HepG2 (cell line): ENCODE results near the gene OR4D9. TPM values are rescaled to one million over a fixed set of nuclear protein-coding genes. Genes with fewer than 3 reads are reported as not detected.
A peak's percentile ranks its signal among the peaks of the same experiment; 100 is the strongest.

Experiments used
- ATAC-seq: fragments of 200-7000 bp; cut with Tn5 transposase; 3 replicates; pipeline ENCODE4 v1.9.1; 2020; ENCODE audit warnings: mild to moderate bottlenecking, moderate library complexity
- BruUV-seq: library from RNA; stranded (reverse); fragments of 400-500 nt; replicated peaks from 2 replicates; lab custom pipeline; 2021; lab: Mats Ljungman, UMichigan
- CTCF ChIA-PET: fragments of 300-600 bp; formaldehyde crosslinking; extraction: SDS; loops from one replicate; lab custom pipeline; 2021; ENCODE audit warnings: low total read pairs, inconsistent platforms, low intra/inter-chr PET ratio; lab: Yijun Ruan, JAX
- POLR2A ChIA-PET: fragments of 350-600 bp; sonication (Branson Sonifier 250); formaldehyde crosslinking; loops from one replicate; lab custom pipeline; 2020; ENCODE audit warnings: antibody characterized with exemption, inconsistent platforms; lab: Yijun Ruan, JAX
- DNase-seq: peaks from one replicate; pipeline ENCODE4 v3.0.0-alpha.2; 2015; ENCODE audit warnings: low spot score
- FAIRE-seq: peaks from 3 replicates; lab custom pipeline; 2011; peaks lifted over from hg19 to GRCh38; lab: Jason Lieb, UNC
- H2AFZ ChIP-seq: one replicate; pipeline ENCODE4 v1.6.1; 2011; ENCODE audit warnings: low read length, inconsistent platforms
- H3K27ac ChIP-seq: fragments of 300-600 bp; 3 replicates; pipeline ENCODE4 v1.8.0; 2011; ENCODE audit warnings: mixed run types, mild to moderate bottlenecking, mixed read lengths, low read length, inconsistent platforms; ENCODE audit not compliant: insufficient read depth; ENCODE audit errors: extremely low read length
- H3K27me3 ChIP-seq, 2 experiments: fragments of 200-600 bp in 1 of 2; 2 replicates in 1 of 2; 3 replicates in 1 of 2; pipeline versions ENCODE4 v1.6.0 to v1.8.0; 2011; ENCODE audit warnings: low read length in 2 of 2, mild to moderate bottlenecking in 2 of 2, moderate library complexity in 2 of 2, inconsistent platforms in 1 of 2; ENCODE audit not compliant: insufficient read depth in 2 of 2, control insufficient read depth in 1 of 2
- H3K36me3 ChIP-seq, 2 experiments: fragments of 200-600 bp in 1 of 2; replicated peaks in 1 of 2; 2 replicates in 1 of 2; 3 replicates in 1 of 2; pipeline versions ENCODE4 v1.5.1 to v1.8.0; 2011; ENCODE audit warnings: low read length in 2 of 2, inconsistent platforms in 1 of 2; ENCODE audit not compliant: insufficient read depth in 2 of 2, control insufficient read depth in 1 of 2
- H3K4me1 ChIP-seq: 2 replicates; pipeline ENCODE4 v1.5.1; 2012; ENCODE audit warnings: low read length, inconsistent platforms; ENCODE audit not compliant: insufficient read depth
- H3K4me2 ChIP-seq: 2 replicates; pipeline ENCODE4 v1.6.0; 2011; ENCODE audit warnings: low read depth, low read length, inconsistent platforms
- H3K4me3 ChIP-seq, 3 experiments: fragments of 200-600 bp in 1 of 3; sonication (generic), shearing (Covaris generic) in 1 of 3; replicated peaks in 1 of 3; 2 replicates each; pipeline ENCODE4 v1.5.1; 2011 to 2016; ENCODE audit warnings: low read length in 3 of 3, inconsistent platforms in 2 of 3, low read depth in 2 of 3, mild to moderate bottlenecking in 2 of 3, control low read depth in 1 of 3, mixed read lengths in 1 of 3; ENCODE audit not compliant: insufficient read depth in 1 of 3
- H3K79me2 ChIP-seq: one replicate; pipeline ENCODE4 v1.6.1; 2011; ENCODE audit warnings: low read length, inconsistent platforms; ENCODE audit not compliant: insufficient read depth
- H3K9ac ChIP-seq: 2 replicates; pipeline ENCODE4 v1.6.0; 2011; ENCODE audit warnings: mild to moderate bottlenecking, low read depth, low read length, inconsistent platforms; ENCODE audit not compliant: insufficient read depth
- H3K9me3 ChIP-seq: 2 replicates; pipeline ENCODE4 v1.5.1; 2012; ENCODE audit warnings: mild to moderate bottlenecking, low read length
- H4K20me1 ChIP-seq: 2 replicates; pipeline ENCODE4 v1.6.0; 2011; ENCODE audit warnings: inconsistent platforms, mild to moderate bottlenecking, low read length, moderate library complexity; ENCODE audit not compliant: insufficient read depth
- GATA4 ChIP-seq: sonication (generic); IDR thresholded peaks from 2 replicates; pipeline ENCODE4 v1.6.1; 2016; ENCODE audit warnings: antibody characterized with exemption, low read depth, borderline replicate concordance
- JUN ChIP-seq: sonication (generic); formaldehyde crosslinking; IDR thresholded peaks from 2 replicates; pipeline ENCODE4 v1.4.0; 2020; ENCODE audit warnings: mild to moderate bottlenecking, missing genetic modification reagents
- RORA ChIP-seq: sonication (generic); formaldehyde crosslinking; IDR thresholded peaks from 2 replicates; pipeline ENCODE4 v1.5.0; 2020; ENCODE audit warnings: mild to moderate bottlenecking, missing genetic modification reagents, moderate library complexity
- ZNF329 ChIP-seq: sonication (generic); formaldehyde crosslinking; IDR thresholded peaks from 2 replicates; pipeline ENCODE4 v1.9.0; 2021; ENCODE audit warnings: low read depth, mild to moderate bottlenecking, missing genetic modification reagents
- ZNF333 ChIP-seq: sonication (generic); formaldehyde crosslinking; IDR thresholded peaks from 2 replicates; pipeline ENCODE4 v1.4.0; 2020; ENCODE audit warnings: mild to moderate bottlenecking, missing genetic modification reagents, borderline replicate concordance
- ZSCAN30 ChIP-seq: sonication (generic); formaldehyde crosslinking; IDR thresholded peaks from 2 replicates; pipeline ENCODE4 v1.5.0; 2020; ENCODE audit warnings: mild to moderate bottlenecking, missing genetic modification reagents
- WGBS: methylation state at CpG from one replicate; pipeline ENCODE4 v1.1.6; 2017; ENCODE audit warnings: low lambda C conversion rate; 5-methylcytosine and 5-hydroxymethylcytosine counted together
- in situ Hi-C: cut with HindIII; loops from 2 replicates; pipeline ENCODE4 v1.10.0; 2017; ENCODE audit warnings: low pct_unique_long_range_greater_than_20kb; ENCODE audit not compliant: extremely low pct_ligation_motif_present
- intact Hi-C: fragments of 100-400 bp; cut with micrococcal nuclease; formaldehyde crosslinking; loops from one replicate; pipeline ENCODE4 v1.10.0; 2022; ENCODE audit not compliant: unreplicated experiment
- polyA plus RNA-seq, 8 experiments: library from polyadenylated mRNA; depleted of rRNA in 3 of 8; stranded (reverse) in 7 of 8; unstranded in 1 of 8; fragments of >200 nt; fragmentation: Illumina TruSeq in 4 of 8; extraction: Trizol in 4 of 8; gene quantifications; 2 replicates each; pipeline versions ENCODE4 v1.2.1 to v1.2.3, GENCODE V29; 2011 to 2016; ENCODE audit warnings: low read depth in 4 of 8, missing spikeins in 1 of 8, mixed read lengths in 1 of 8; ENCODE audit not compliant: insufficient read depth in 1 of 8
- total RNA-seq, 5 experiments: library from RNA; depleted of rRNA; stranded (reverse); fragments of >200 nt; fragmentation: Illumina TruSeq; extraction: Trizol; gene quantifications; 2 replicates each; pipeline ENCODE4 v1.2.3, GENCODE V29; 2016; ENCODE audit warnings: low read depth in 1 of 5
- TF ChIP-seq, protein P1 (sequence below): sonication (generic); formaldehyde crosslinking; IDR thresholded peaks from 2 replicates; pipeline ENCODE4 v1.8.0; 2022; ENCODE audit warnings: mild to moderate bottlenecking, missing genetic modification reagents, borderline replicate concordance
- TF ChIP-seq, protein P2 (sequence below): sonication (generic); formaldehyde crosslinking; IDR thresholded peaks from one replicate; pipeline ENCODE4 v1.5.1; 2020; ENCODE audit warnings: mild to moderate bottlenecking, missing genetic modification reagents; ENCODE audit errors: not compliant biosample characterization

The OR4D9 gene
- total and polyA plus RNA-seq, 2 of the 13 experiments (the other 11 are each of a cell fraction or from before 2014, with no cell fraction given), result not detected

DNA sequence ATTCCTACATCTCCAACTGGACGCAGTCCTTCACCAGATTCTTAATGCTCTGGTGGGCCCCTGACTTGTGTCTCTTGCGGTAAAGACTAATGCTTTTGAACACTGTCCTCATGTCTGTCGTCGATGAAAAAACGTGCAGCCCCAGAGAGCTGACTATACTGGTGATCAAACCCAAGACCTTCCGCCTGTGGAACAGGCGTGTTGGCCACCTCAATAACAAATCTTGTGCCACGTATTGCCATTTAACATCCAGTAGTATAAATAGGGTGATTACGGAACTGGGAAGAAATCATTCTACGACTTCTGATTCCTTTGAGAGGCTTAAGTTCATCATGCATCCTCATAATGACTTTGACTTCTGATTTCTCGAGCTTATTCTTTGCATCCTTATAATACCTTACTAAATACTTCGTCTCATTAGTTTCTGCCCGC, 45.6 kb downstream of the OR4D9 start (continued):
- TF ChIP-seq, protein P1, sequence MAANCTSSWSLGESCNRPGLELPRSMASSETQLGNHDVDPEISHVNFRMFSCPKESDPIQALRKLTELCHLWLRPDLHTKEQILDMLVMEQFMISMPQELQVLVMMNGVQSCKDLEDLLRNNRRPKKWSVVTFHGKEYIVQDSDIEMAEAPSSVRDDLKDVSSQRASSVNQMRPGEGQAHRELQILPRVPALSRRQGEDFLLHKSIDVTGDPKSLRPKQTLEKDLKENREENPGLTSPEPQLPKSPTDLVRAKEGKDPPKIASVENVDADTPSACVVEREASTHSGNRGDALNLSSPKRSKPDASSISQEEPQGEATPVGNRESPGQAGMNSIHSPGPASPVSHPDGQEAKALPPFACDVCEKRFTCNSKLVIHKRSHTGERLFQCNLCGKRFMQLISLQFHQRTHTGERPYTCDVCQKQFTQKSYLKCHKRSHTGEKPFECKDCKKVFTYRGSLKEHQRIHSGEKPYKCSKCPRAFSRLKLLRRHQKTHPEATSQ (CRISPR knock-in tag), result no peak
- no peak for TF ChIP-seq GATA4
- TF ChIP-seq ZNF329 (CRISPR knock-in tag), result no peak
- TF ChIP-seq ZSCAN30 (CRISPR knock-in tag), result 0 out of 2 replicates have a peak, but pooled peaks have one; percentile 26

DNA sequence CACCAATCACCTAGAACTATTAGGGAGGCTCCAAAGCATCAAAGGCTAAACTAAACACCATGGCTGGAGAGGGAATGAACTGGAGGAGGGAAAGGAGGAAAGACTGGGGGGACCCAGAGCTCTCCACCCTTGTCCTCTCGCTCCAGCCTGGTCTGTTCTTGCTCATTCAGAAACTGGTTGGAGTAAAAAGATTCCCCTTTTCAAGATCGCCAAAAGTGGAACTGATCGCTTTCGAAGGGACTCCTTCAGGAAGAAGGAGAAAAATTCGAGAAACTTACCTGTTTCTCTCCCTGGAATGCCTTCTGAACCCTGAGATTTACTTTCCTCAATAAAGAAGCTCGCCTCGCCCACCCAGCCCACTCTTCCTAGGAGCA, 46.9 kb downstream of the OR4D9 start:
- peak overlapping the region; percentile 40 for H3K27ac ChIP-seq
- H4K20me1 ChIP-seq, result no peaks in the 10 kb centered on the region
- ATAC-seq (no peak), FAIRE-seq (no peak), DNase-seq (no peak)
- H2AFZ ChIP-seq, result peak overlapping the region; percentile 93
- TF ChIP-seq RORA (CRISPR knock-in tag) (no peak), ZNF333 (CRISPR knock-in tag) (no peak), JUN (CRISPR knock-in tag) (no peak)
- TF ChIP-seq, protein P2, sequence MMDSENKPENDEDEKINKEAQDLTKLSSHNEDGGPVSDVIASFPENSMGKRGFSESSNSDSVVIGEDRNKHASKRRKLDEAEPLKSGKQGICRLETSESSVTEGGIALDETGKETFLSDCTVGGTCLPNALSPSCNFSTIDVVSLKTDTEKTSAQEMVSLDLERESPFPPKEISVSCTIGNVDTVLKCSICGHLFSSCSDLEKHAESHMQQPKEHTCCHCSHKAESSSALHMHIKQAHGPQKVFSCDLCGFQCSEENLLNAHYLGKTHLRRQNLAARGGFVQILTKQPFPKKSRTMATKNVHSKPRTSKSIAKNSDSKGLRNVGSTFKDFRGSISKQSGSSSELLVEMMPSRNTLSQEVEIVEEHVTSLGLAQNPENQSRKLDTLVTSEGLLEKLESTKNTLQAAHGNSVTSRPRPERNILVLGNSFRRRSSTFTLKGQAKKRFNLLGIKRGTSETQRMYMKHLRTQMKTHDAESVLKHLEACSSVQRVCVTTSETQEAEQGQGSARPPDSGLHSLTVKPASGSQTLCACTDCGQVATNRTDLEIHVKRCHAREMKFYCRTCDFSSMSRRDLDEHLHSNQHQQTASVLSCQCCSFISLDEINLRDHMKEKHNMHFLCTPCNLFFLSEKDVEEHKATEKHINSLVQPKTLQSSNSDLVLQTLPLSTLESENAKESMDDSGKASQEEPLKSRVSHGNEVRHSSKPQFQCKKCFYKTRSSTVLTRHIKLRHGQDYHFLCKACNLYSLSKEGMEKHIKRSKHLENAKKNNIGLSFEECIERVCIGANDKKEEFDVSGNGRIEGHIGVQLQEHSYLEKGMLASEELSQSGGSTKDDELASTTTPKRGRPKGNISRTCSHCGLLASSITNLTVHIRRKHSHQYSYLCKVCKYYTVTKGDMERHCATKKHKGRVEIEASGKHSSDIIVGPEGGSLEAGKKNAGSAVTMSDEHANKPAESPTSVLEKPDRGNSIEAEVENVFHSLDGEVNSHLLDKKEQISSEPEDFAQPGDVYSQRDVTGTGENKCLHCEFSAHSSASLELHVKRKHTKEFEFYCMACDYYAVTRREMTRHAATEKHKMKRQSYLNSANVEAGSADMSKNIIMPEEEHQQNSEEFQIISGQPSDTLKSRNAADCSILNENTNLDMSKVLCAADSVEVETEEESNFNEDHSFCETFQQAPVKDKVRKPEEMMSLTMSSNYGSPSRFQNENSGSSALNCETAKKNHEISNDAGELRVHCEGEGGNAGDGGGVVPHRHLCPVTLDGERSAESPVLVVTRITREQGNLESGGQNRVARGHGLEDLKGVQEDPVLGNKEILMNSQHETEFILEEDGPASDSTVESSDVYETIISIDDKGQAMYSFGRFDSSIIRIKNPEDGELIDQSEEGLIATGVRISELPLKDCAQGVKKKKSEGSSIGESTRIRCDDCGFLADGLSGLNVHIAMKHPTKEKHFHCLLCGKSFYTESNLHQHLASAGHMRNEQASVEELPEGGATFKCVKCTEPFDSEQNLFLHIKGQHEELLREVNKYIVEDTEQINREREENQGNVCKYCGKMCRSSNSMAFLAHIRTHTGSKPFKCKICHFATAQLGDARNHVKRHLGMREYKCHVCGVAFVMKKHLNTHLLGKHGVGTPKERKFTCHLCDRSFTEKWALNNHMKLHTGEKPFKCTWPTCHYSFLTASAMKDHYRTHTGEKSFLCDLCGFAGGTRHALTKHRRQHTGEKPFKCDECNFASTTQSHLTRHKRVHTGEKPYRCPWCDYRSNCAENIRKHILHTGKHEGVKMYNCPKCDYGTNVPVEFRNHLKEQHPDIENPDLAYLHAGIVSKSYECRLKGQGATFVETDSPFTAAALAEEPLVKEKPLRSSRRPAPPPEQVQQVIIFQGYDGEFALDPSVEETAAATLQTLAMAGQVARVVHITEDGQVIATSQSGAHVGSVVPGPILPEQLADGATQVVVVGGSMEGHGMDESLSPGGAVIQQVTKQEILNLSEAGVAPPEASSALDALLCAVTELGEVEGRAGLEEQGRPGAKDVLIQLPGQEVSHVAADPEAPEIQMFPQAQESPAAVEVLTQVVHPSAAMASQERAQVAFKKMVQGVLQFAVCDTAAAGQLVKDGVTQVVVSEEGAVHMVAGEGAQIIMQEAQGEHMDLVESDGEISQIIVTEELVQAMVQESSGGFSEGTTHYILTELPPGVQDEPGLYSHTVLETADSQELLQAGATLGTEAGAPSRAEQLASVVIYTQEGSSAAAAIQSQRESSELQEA (CRISPR knock-in tag), result no peak
- H3K4me3 ChIP-seq, result peak overlapping the region; percentile 54 to 79 (median 65)
- H3K4me1 ChIP-seq, result peaks cover 48% of the 10 kb centered on the region
- H3K36me3 ChIP-seq, result no peaks in the 10 kb centered on the region
- H3K9me3 ChIP-seq, result no peaks in the 10 kb centered on the region
- 56% methylated on average over 7 of the region's 7 CpGs for WGBS
- H3K27me3 ChIP-seq, result no peaks in the 10 kb centered on the region; a peak in 1 of 5 replicates
- ChIA-PET CTCF (no interaction called here), POLR2A (no interaction called here)
- intact Hi-C loops (no loop called here), in situ Hi-C loops (loop anchor here (5.0 kb wide), 1 partner anchor 109 kb away; the partner anchor contains the start of gene PATL1)
- H3K79me2 ChIP-seq, result no peaks in the 10 kb centered on the region
- peak overlapping the region; percentile 68 for H3K9ac ChIP-seq
- BruUV-seq, result no TSS peak
- peak overlapping the region; percentile 81 for H3K4me2 ChIP-seq
